Stimulated activated CD8-positive, alpha-beta memory T cell treated with anti-CD3 and anti-CD28 coated beads, Interleukin-7, amount 100 ng/mL, for 48 hours (primary cell): ENCODE results near the gene MAPK13.
"Not testable (repeated sequence)": the region's sequence is repeated elsewhere in the genome, so short reads cannot be mapped to it uniquely, and the experiment has no call there.

Experiments used
- DNase-seq, 2 donors: peaks; one replicate each; pipeline ENCODE4 v3.0.0-alpha.2; 2020; ENCODE audit warnings: low read depth in 1 of 2; ENCODE audit errors: extremely low read depth in 1 of 2

The MAPK13 gene

DNA sequence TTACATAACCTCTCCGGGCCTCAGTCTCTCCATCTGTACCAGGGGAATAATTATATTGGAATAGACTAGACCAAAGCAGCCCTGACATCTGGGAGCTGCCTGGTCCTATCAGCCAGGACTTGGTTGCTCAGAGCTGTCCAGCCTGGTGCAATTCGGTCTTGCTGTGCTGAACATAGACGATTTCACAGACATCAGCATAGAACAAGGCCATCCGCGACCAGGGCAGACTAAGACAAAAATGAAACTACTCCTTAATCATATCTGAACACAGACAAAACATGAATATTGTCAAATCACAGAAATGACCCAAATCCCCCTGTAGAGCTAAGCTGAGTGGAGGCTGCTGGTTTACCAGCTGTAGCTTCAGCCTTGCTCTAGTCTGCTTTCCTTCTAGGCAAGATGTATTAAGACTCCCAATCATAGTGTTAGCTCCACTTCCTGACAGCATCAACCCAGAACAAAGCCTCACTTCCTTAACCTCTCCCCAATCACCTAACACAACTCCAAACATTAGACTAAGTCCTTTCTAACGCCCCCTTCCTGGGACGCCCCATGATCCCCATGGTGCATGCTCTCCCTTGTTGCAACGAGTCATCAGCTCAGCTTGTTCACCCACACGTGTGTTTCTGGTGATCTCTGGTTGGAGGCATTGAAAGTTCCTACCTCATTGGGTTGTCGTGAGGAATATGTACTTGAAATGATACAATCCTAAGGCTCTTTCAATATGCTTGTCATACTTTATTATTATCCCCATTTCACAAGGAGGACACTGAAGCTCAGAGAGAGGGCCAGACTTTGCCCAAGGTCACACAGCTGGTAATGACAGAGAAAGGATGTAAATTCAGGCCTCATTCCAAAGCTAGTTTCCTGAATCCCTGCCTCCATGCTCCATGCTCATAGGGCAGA is 3.5 kb upstream of the MAPK13 start:
- no peak for DNase-seq

GRCh38 chr6:36127462-36128016 is 2.8 kb upstream of the MAPK13 start:
- DNase-seq: no peak

- no peak for DNase-seq
Measured at GRCh38 chr6:36128073-36128472, 2.2 kb upstream of the MAPK13 start.

- DNase-seq: no peak
Measured at GRCh38 chr6:36128793-36129192, 1.5 kb upstream of the MAPK13 start.

DNA sequence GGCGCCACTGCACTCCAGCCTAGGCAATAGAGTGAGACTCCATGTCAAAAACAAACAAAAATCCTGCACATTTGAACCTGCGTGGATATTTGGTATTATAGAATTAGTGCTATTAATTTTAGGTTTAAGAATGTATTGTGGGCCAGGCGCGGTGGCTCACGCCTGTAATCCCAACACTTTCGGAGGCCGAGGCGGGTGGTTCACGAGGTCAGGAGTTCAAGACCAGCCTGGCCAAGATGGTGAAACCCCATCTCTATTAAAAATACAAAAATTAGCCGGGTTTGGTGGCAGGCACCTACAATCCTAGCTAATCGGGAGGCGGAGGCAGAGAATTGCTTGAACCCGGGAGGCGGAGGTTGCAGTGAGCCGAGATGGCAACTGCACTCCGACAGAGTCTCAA is 979 bp upstream of the MAPK13 start:
- not testable (repeated sequence) for DNase-seq

- peak; percentile 47 to 59 for DNase-seq
Measured at GRCh38 chr6:36130667-36131510, 576 bp downstream of the MAPK13 start.

GRCh38 chr6:36131511-36132245 is 1.4 kb downstream of the MAPK13 start:
- peak; percentile 26 to 64 for DNase-seq

DNA sequence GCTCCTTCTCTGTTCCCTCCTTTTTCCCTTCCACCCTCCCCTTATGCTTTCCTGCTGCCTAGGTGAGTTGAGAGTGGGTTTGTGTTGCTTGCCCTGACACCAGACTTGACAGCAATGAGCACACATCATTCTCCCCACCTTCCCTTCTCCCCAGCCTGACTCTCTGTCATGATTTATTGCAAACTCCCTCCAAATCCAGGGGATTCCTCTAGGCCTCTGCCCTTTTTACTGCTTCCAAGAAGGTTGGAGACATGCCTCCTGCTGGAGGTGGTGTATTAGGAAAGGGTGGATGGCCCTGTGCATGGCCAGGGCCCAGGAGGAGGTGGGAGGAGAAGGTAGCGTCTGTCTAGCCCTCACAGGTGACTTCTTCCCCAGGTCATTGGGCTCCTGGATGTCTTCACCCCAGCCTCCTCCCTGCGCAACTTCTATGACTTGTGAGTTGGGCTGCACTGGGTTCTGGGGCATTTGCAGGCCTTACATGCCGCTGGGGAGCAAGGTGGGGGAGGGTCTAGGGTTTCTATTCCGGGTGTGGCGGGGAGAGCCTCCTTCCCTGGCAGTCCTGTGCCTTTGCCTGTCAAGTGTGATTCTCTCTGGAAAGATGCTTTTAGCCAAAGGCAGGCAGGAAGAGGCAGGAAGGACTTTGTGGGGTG is 2.1 kb downstream of the MAPK13 start:
- no peak for DNase-seq

GRCh38 chr6:36133148-36133547 is 2.8 kb downstream of the MAPK13 start:
- DNase-seq: no peak

GRCh38 chr6:36133912-36134311 is 3.6 kb downstream of the MAPK13 start:
- no peak for DNase-seq

- DNase-seq: no peak
Measured at GRCh38 chr6:36135053-36135731, 4.9 kb downstream of the MAPK13 start.

DNA sequence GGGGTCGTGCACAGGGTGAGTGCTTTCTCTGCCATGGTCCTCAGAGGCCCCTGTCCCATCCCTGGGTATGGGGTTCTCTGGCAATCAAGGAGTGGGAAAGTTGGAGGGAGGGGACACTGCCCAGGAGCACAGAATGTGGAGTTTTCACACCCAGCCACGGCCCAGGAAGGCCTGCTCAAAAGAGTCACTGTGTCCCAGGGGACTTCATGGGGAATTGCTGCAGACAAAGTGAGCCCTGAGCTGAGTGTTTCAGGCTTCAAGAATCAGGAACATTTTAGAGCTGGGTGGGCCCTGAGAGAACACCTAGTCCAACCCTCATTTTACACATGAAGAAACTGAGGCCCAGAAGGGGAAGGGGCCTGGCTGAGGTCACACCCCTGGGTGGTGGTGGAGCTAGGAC is 5.7 kb downstream of the MAPK13 start:
- no peak for DNase-seq

DNA sequence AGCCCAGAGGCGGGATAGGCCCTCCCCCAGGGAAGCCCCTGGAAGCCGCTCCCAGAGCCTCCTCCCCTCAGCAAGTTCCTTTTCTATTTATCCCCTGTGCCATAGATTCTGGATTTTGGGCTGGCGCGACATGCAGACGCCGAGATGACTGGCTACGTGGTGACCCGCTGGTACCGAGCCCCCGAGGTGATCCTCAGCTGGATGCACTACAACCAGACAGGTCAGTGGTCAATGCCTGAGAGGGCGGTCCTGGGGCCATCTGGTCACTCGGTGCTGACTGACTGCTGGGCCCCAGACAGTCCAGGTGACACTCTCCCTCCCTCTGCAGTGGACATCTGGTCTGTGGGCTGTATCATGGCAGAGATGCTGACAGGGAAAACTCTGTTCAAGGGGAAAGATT is 6.2 kb downstream of the MAPK13 start:
- no peak for DNase-seq

DNA sequence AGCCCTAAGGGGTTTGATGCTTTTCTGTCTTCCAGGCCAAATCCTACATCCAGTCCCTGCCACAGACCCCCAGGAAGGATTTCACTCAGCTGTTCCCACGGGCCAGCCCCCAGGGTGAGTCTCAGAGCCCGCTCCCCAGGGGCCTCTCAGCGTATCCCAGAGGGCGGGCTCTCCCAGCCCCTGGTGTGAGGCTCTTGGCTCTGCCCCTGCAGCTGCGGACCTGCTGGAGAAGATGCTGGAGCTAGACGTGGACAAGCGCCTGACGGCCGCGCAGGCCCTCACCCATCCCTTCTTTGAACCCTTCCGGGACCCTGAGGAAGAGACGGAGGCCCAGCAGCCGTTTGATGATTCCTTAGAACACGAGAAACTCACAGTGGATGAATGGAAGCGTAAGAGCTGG is 8.4 kb downstream of the MAPK13 start:
- DNase-seq: no peak

DNA sequence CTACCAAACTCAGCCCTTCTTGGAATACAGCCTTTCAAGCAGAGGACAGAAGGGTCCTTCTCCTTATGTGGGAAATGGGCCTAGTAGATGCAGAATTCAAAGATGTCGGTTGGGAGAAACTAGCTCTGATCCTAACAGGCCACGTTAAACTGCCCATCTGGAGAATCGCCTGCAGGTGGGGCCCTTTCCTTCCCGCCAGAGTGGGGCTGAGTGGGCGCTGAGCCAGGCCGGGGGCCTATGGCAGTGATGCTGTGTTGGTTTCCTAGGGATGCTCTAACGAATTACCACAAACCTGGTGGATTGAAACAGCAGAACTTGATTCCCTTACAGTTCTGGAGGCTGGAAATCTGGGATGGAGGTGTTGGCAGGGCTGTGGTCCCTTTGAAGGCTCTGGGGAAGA is 9.1 kb downstream of the MAPK13 start:
- no peak for DNase-seq

- DNase-seq: no peak
Measured at GRCh38 chr6:36139991-36140710, 9.8 kb downstream of the MAPK13 start.

DNA sequence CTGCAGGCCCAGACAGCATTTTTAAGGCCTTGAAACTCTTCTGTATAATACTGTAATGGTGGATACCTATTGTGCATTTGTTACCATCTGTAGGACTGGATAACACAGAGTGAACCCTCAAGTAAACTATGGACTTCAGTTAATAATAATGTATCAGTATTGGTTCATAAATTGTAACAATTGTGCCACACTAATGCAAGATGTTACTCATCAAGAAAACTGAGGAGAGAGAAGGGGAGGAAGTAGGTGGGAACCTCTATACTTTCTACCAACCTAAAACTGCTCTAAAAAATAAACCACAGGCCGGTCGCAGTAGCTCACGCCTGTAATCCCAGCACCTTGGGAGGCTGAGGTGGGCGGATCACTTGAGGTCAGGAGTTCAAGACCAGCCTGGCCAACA is 10.8 kb downstream of the MAPK13 start:
- DNase-seq: no peak

DNA sequence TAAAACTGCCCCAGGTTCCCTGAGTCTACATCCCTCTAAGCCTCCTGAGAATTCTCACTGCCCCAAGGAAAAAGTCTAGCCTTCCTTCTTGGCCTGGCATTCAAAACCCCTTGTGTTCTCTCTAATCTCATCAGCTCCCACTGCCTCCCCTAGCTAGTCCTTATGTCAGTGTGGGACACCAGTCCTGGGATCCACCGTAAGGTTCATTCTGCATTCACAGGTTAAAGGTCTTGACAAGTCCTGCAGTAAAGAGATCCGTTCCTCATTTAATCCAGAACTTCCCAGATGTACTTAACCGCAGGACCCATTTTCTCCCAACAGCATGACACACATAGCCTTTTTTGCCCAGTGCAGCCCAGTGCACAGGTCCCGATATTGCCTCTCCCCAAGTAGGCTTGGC is 11.6 kb downstream of the MAPK13 start:
- no peak for DNase-seq
